SH-SY5Y (cell line): Measurements from ENCODE around the gene KRT4.

Source experiments
- GATA2 ChIP-seq: IDR thresholded peaks from 2 replicates; pipeline ENCODE4 v1.6.1; 2011; ENCODE audit warnings: mild to moderate bottlenecking, low read depth, low read length
- GATA3 ChIP-seq: IDR thresholded peaks from 2 replicates; pipeline ENCODE4 v1.6.1; 2011; ENCODE audit warnings: low read depth, mild to moderate bottlenecking, low read length, moderate library complexity

- TF ChIP-seq GATA2 (no peak), GATA3 (no peak)
Observed at GRCh38 chr12:52794479-52795331, 19.2 kb downstream of the KRT4 start.
